Measurements from ENCODE around the gene POLK. TPM values are rescaled to one million over a fixed set of nuclear protein-coding genes. Genes with fewer than 3 reads are reported as not detected.
"Not testable (repeated sequence)": the region's sequence is repeated elsewhere in the genome, so short reads cannot be mapped to it uniquely, and the experiment has no call there.

POLK gene
- total RNA-seq, 2 experiments from 2014 or later, result 29.8 to 30.7 TPM

DNA sequence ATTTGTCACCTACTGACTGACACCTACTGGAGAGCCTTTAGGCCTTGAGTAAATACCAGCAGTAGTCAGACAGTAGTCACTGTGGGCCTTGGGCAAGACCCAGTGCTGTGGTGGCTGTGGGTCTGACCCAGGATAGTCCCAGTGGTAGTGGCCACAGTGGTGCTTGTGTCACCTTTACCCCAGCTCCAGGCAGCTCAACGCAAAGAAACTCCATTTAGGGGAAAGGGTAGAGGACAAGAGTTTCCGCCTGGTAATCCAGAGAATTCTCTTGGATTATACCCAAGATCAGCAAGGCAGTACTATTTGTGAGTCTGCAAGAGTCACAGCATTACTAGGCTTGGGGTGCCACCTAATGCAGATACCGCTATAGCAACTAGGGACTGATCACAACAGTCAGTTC lies 29.2 kb upstream of the POLK start:
- no peak overlapping the region for H3K27ac Mint-ChIP-seq
- no peaks in the 10 kb centered on the region for H3K4me1 Mint-ChIP-seq (ENCODE audit: low read depth)
- no peak for ATAC-seq
- no peak overlapping the region for H3K4me3 Mint-ChIP-seq
- CTCF ChIA-PET, result interaction anchor here (0.6 to 1.4 kb wide), 2 partner anchors 28 to 791 kb away, joined by 3 read pairs; no protein-coding TSS in a partner anchor
- H3K9me3 Mint-ChIP-seq (ENCODE audit: insufficient read depth), result peaks cover 36% of the 10 kb centered on the region
- H3K27me3 Mint-ChIP-seq (ENCODE audit: low read depth), result no peaks in the 10 kb centered on the region
- peaks cover 55% of the 10 kb centered on the region for H3K36me3 Mint-ChIP-seq (ENCODE audit: low read depth)
- POLR2A ChIA-PET, result no interaction called here
- no peak for DNase-seq

DNA sequence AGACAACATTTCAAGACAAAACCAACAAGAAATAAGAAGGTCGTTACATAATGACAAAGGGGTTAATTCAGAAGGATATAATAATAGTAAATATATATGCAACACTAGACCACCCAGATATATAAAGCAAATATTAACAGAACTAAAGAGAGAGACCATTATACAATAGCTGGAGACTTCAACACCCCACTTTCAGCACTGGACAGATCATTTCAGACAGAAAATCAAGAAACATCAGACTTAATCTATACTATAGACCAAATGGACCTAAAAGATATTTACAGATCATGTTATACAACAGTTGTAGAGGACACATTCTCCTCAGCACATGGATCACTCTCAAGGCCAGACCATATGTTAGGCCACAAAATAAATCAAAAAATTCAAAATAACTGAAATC lies 27.1 kb upstream of the POLK start:
- Mint-ChIP-seq H3K27ac (no peak overlapping the region), H3K4me1 (ENCODE audit: low read depth) (no peaks in the 10 kb centered on the region), H3K27me3 (ENCODE audit: low read depth) (no peaks in the 10 kb centered on the region), H3K4me3 (no peak overlapping the region), H3K9me3 (ENCODE audit: insufficient read depth) (peaks cover 37% of the 10 kb centered on the region), H3K36me3 (ENCODE audit: low read depth) (peaks cover 64% of the 10 kb centered on the region)
- no peak for ATAC-seq
- POLR2A ChIA-PET, result no interaction called here
- CTCF ChIA-PET, result no interaction called here
- no peak for DNase-seq

DNA sequence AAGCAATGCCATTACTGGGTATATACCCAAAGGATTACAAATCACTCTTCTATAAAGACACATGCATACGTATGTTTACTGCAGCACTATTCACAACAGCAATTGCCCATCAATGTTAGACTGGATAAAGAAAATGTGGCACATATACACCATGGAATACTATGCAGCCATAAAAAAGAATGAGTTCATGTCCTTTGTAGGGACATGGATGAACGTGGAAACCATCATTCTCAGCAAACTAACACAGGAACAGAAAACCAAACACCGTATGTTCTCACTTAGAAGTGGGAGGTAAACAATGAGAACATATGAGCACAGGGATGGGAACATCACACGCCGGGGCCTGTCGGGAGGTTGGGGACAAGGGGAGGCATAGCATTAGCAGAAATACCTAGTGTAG lies 21.8 kb upstream of the POLK start:
- ATAC-seq; H3K4me3 Mint-ChIP-seq; H3K27ac Mint-ChIP-seq; POLR2A ChIA-PET; H3K4me1 Mint-ChIP-seq (ENCODE audit: low read depth); DNase-seq; H3K27me3 Mint-ChIP-seq (ENCODE audit: low read depth); CTCF ChIA-PET: not testable (repeated sequence)
- H3K9me3 Mint-ChIP-seq (ENCODE audit: insufficient read depth), result peaks cover 27% of the 10 kb centered on the region
- H3K36me3 Mint-ChIP-seq (ENCODE audit: low read depth), result peaks cover 75% of the 10 kb centered on the region

DNA sequence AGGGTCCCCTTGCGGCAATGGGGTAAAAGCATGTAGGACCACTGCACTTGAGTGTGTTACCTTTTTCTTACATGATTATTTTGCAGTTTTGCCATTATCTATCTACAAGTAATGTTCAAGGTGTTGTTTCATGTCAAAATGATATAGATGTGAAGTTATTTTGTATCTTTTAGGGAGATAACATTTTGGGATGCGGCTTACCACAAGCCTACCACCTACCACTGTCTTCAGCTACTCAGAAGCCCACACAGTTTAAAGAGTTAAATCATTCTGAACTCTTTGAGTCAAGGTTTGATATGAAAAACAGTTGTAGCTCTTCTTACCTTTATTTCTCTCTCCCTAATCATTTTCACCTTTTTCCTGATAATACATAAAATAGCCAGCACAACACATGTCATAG lies 20.1 kb upstream of the POLK start:
- no peak overlapping the region for H3K27ac Mint-ChIP-seq
- peaks cover 2% of the 10 kb centered on the region for H3K4me1 Mint-ChIP-seq (ENCODE audit: low read depth)
- H3K9me3 Mint-ChIP-seq (ENCODE audit: insufficient read depth), result peaks cover 17% of the 10 kb centered on the region
- POLR2A ChIA-PET, result no interaction called here
- CTCF ChIA-PET, result no interaction called here
- no peaks in the 10 kb centered on the region for H3K27me3 Mint-ChIP-seq (ENCODE audit: low read depth)
- H3K36me3 Mint-ChIP-seq (ENCODE audit: low read depth), result peaks cover 67% of the 10 kb centered on the region
- H3K4me3 Mint-ChIP-seq, result no peak overlapping the region
- ATAC-seq (no peak), DNase-seq (no peak)

DNA sequence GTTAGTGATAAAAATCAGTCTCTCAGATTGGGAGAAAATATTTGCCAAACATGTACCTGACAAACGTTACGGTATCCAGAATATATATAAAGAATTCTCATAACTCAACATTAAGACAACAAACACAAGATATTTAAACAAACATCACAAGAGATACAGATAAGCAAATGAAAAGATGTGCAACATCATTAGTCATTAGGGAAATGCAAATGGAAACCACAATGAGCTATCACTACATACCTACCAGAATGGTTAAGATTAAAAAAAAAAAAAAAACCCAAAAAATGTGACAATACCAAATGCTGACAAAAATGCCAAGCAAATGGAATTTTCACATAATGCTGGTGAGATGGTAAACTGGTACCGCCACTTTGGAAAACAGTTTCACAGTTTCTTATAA lies 15.7 kb upstream of the POLK start:
- ATAC-seq, result no peak
- Mint-ChIP-seq H3K9me3 (ENCODE audit: insufficient read depth) (peaks cover 2% of the 10 kb centered on the region), H3K4me1 (ENCODE audit: low read depth) (peaks cover 2% of the 10 kb centered on the region), H3K4me3 (no peak overlapping the region), H3K27me3 (ENCODE audit: low read depth) (no peaks in the 10 kb centered on the region), H3K36me3 (ENCODE audit: low read depth) (peaks cover 66% of the 10 kb centered on the region), H3K27ac (no peak overlapping the region)
- POLR2A ChIA-PET, result no interaction called here
- no peak for DNase-seq
- CTCF ChIA-PET, result no interaction called here

DNA sequence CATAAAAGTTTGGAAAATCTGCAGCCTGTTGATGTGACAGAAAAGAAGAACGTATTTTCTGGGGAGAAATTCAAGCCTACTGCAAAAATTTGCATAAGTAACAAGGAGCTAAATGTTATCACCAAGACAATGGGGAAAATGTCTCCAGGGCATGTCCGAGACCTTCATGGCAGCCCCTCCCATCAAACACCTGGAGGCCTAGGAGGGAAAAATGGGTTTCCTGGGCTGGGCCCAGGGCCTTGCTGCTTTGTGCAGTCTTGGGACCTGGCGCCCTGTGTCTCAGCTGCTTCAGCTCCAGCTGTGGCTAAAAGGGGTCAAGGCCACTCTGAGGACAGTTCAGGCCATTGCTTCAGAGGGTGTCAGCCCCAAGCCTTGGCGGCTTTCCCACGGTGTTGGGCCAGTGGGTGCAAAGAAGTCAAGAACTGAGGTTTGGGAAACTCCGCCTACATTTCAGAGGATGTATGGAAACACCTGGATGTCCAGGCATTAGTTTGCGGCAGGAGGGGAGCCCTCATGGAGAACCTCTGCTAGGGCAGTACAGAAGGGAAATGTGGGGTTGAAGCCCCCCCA lies 13.4 kb upstream of the POLK start:
- DNase-seq, result no peak
- Mint-ChIP-seq H3K36me3 (ENCODE audit: low read depth) (peaks cover 59% of the 10 kb centered on the region), H3K9me3 (ENCODE audit: insufficient read depth) (peaks cover 9% of the 10 kb centered on the region), H3K27me3 (ENCODE audit: low read depth) (no peaks in the 10 kb centered on the region), H3K4me1 (ENCODE audit: low read depth) (peaks cover 2% of the 10 kb centered on the region), H3K27ac (no peak overlapping the region), H3K4me3 (no peak overlapping the region)
- POLR2A ChIA-PET, result no interaction called here
- no peak for ATAC-seq
- CTCF ChIA-PET, result interaction anchor here (0.8 kb wide), 1 partner anchor 1084 kb away, joined by 3 read pairs; no protein-coding TSS in a partner anchor

DNA sequence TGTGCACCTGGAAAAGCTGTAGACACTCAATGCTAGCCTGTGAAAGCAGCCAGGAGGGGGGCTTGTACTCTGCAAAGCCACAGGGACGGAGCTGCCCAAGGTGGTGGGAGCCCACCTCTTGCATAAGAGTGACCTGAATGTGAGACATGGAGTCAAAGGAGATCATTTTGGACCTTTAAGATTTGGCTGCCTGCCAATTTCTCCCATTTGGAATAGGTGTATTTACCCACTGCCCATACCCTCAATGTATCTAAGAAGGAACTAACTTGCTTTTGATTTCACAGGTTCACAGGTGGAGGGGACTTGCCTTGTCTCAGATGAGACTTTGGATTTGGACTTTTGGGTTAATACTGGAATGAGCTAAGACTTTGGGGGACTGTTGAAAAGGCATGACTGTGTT lies 12.8 kb upstream of the POLK start:
- H3K4me3 Mint-ChIP-seq; DNase-seq; H3K4me1 Mint-ChIP-seq (ENCODE audit: low read depth); H3K27ac Mint-ChIP-seq; ATAC-seq; H3K9me3 Mint-ChIP-seq (ENCODE audit: insufficient read depth); H3K27me3 Mint-ChIP-seq (ENCODE audit: low read depth); POLR2A ChIA-PET: not testable (repeated sequence)
- CTCF ChIA-PET, result interaction anchor here (0.8 kb wide), 1 partner anchor 1084 kb away, joined by 3 read pairs; no protein-coding TSS in a partner anchor
- peaks cover 58% of the 10 kb centered on the region for H3K36me3 Mint-ChIP-seq (ENCODE audit: low read depth)

DNA sequence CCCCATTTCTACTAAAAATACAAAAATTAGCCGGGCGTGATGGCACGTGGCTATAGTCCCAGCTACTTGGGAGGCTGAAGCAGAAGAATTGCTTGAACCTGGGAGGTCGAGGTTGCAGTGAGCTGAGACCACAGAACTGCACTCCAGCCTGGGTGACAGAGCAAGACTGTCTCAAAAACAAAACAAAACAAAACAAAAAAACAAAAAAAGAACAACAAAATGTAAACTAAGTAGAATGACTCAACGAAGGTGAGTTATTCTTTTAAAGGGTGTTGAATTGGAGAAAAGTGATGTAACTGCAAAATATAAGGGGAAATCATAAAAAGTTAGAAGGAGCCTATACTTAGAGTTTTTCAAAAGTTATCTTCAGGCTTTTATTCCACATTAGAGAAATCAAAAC lies 6.6 kb upstream of the POLK start:
- not testable (repeated sequence) for H3K9me3 Mint-ChIP-seq (ENCODE audit: insufficient read depth); ATAC-seq
- peaks cover 19% of the 10 kb centered on the region for H3K4me1 Mint-ChIP-seq (ENCODE audit: low read depth)

DNA sequence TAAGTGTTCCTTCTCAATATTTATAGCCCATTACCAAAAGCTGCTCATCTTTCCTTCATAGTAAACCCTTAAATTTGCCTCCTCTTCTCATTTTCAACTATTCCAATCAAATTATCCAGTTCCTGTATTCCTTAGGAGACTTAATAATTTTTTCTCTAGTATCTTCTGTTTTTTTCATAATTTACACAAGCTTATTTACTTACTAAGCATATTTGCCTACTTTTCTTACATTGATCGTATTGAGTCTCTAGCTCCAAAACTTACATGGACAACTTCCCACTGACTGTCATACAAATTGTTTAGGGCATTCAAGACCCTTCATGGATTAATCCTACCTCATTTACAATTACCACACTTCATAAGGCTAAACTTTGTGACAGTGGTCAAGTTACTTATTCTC lies 3.9 kb upstream of the POLK start:
- CTCF ChIA-PET, result no interaction called here
- ATAC-seq (no peak), DNase-seq (no peak)
- H3K4me3 Mint-ChIP-seq, result no peak overlapping the region
- POLR2A ChIA-PET, result no interaction called here
- no peaks in the 10 kb centered on the region for H3K9me3 Mint-ChIP-seq (ENCODE audit: insufficient read depth)
- H3K27me3 Mint-ChIP-seq (ENCODE audit: low read depth), result no peaks in the 10 kb centered on the region
- H3K27ac Mint-ChIP-seq, result no peak overlapping the region
- H3K36me3 Mint-ChIP-seq (ENCODE audit: low read depth), result peaks cover 29% of the 10 kb centered on the region
- peaks cover 27% of the 10 kb centered on the region for H3K4me1 Mint-ChIP-seq (ENCODE audit: low read depth)

More for the DNA sequence above, 6.6 kb upstream of the POLK start:
- DNase-seq; CTCF ChIA-PET; H3K27ac Mint-ChIP-seq; H3K27me3 Mint-ChIP-seq (ENCODE audit: low read depth); H3K4me3 Mint-ChIP-seq; POLR2A ChIA-PET: not testable (repeated sequence)
- H3K36me3 Mint-ChIP-seq (ENCODE audit: low read depth), result peaks cover 39% of the 10 kb centered on the region

DNA sequence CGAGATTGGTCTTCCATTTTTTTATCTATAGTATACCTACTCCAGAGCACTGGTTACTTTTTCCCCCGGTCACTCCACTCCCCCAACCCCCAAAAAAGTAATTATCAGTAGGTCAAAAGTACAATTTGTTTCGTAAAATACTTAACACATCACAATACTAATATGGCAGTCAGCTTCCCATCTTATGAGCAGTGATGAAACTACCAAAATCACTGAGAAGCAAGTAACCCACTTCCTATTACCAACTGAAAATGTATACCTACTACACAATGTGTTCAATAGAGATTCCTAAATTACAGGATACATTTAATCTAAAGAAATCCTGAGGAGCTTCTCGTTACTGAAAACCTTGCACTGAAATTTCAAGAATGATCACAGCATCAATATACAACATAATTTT lies 2.1 kb upstream of the POLK start:
- no peak overlapping the region for H3K27ac Mint-ChIP-seq
- DNase-seq, result no peak
- ChIA-PET CTCF (interaction anchor here (0.7 to 1.9 kb wide), 4 partner anchors 11 to 208 kb away, joined by 3 to 7 read pairs (median 4); partner anchors contain the start of gene POC5), POLR2A (no interaction called here)
- H3K4me1 Mint-ChIP-seq (ENCODE audit: low read depth), result peaks cover 38% of the 10 kb centered on the region
- no peaks in the 10 kb centered on the region for H3K27me3 Mint-ChIP-seq (ENCODE audit: low read depth)
- no peak for ATAC-seq
- peak overlapping the region; percentile 97 for H3K4me3 Mint-ChIP-seq
- no peaks in the 10 kb centered on the region for H3K9me3 Mint-ChIP-seq (ENCODE audit: insufficient read depth)
- peaks cover 21% of the 10 kb centered on the region for H3K36me3 Mint-ChIP-seq (ENCODE audit: low read depth)

DNA sequence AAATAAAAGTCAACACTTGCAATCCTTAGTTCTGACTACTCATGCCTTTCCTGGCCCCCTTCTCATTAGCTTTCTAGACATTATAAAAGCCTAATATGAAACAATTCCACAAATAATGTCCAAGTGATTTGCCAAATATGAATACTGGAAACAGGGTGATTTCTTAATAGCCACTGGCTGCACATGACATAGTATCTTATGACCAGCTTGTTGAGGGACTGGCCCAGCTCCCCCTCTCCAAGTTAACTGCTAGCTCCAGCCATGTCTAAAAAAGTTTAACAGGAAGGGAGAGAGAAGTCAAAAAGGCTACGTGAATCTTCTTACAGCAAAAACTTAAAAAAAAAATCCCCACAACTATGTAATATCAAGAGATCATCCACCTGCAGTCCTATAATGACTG lies 1.7 kb upstream of the POLK start:
- peak overlapping the region; percentile 97 for H3K4me3 Mint-ChIP-seq
- DNase-seq, result no peak
- peaks cover 19% of the 10 kb centered on the region for H3K36me3 Mint-ChIP-seq (ENCODE audit: low read depth)
- H3K27me3 Mint-ChIP-seq (ENCODE audit: low read depth), result no peaks in the 10 kb centered on the region
- peaks cover 38% of the 10 kb centered on the region for H3K4me1 Mint-ChIP-seq (ENCODE audit: low read depth)
- no peaks in the 10 kb centered on the region for H3K9me3 Mint-ChIP-seq (ENCODE audit: insufficient read depth)
- no peak for ATAC-seq
- POLR2A ChIA-PET, result interaction anchor here (1.2 kb wide), 2 partner anchors 58 to 173 kb away, joined by 3 to 6 read pairs; partner anchors contain the start of gene HMGCR
- peak overlapping the region; percentile 51 for H3K27ac Mint-ChIP-seq
- CTCF ChIA-PET, result interaction anchor here (0.7 to 1.9 kb wide), 5 partner anchors 11 to 207 kb away, joined by 3 to 7 read pairs (median 3); partner anchors contain the start of gene POC5

DNA sequence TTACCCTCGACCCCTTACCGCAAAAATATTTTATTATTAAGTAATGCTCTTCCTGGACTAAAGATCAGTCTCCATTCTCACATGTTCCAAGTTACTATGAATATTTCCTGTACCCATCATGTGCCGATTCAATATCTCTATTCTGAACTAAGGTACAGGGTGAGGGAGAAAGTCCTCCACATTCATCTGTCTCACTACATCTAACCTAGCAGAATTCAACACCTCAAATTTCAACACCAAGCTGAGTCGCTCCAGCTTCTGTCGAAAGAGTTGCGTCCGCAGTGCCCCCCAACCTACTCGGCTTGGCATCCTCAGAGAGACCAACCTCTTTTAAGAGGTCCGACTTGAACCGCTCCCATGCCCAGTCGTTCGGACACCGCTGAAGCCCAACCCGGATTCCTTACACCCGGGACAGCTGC lies 1.3 kb upstream of the POLK start:
- no peak for DNase-seq
- ATAC-seq, result no peak
- H3K27ac Mint-ChIP-seq, result peak overlapping the region; percentile 96
- CTCF ChIA-PET, result interaction anchor here (0.9 to 1.9 kb wide), 4 partner anchors 11 to 207 kb away, joined by 3 to 7 read pairs (median 4); partner anchors contain the start of gene POC5
- POLR2A ChIA-PET, result interaction anchor here (0.7 to 1.2 kb wide), 3 partner anchors 58 to 174 kb away, joined by 3 to 6 read pairs (median 3); partner anchors contain the start of gene HMGCR
- no peaks in the 10 kb centered on the region for H3K27me3 Mint-ChIP-seq (ENCODE audit: low read depth)
- peak overlapping the region; percentile 97 for H3K4me3 Mint-ChIP-seq
- no peaks in the 10 kb centered on the region for H3K9me3 Mint-ChIP-seq (ENCODE audit: insufficient read depth)
- H3K36me3 Mint-ChIP-seq (ENCODE audit: low read depth), result peaks cover 20% of the 10 kb centered on the region
- H3K4me1 Mint-ChIP-seq (ENCODE audit: low read depth), result peaks cover 38% of the 10 kb centered on the region

All from activated CD8-positive, alpha-beta T cell treated with anti-CD3 and anti-CD28 coated beads, Interleukin-2, amount 10 ng/mL, durations not matched to agents 7 days and 5 days (primary cell).